Measurements from ENCODE around the gene EYA2.
"Not testable (repeated sequence)": the region's sequence is repeated elsewhere in the genome, so short reads cannot be mapped to it uniquely, and the experiment has no call there.

Gene EYA2

DNA sequence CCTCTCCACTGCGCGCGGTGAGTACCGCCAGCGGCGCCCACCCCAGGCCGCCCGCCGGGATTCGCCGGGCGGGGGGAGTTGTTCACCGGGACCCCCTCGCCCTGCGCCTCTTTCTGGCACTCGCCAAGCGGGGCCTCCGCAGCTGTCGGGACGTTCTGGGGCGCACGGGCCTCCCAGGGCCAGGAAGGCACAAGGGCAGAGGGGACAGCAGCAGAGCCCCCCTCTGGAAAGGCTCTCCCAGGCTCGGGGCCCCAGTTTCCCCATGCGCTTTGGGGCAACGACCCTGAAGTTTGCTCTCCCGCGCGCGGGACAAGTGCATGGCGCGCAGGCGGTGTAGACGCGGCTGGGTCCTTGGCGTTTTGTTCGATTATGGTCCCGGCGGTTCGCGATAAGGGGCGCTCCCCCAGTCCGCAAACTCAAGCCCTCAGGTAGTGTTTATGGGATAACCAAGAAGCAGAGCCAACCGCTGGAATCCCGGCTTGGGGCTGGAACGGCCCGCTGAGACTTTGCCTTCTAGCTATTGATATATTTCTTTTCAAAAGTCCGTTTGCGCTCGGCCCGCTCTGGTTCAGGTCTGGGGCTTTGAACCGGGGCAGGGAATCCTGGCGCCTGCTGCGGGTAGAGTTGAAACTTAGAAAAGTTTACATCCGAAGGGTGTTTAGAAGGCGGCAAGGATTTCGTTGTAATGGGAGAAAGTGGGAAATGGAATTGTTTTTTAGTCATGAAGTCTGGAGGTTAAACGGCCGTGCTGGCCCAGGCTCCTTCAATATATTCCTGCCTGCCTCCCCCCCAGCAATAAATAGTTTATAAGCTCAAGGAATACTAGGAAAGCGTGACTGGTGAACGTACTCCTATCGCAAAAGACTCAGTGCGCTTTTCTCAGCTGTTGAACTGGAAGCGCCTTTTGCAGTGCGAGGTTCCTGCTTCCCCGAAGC lies 595 bp downstream of the EYA2 start:
- DNase-seq (ENCODE audit: low spot score): peak; percentile 42
- FAIRE-seq: no peak

GRCh38 chr20:46895906-46896242 lies 1.2 kb downstream of the EYA2 start:
- no peak for FAIRE-seq

DNA sequence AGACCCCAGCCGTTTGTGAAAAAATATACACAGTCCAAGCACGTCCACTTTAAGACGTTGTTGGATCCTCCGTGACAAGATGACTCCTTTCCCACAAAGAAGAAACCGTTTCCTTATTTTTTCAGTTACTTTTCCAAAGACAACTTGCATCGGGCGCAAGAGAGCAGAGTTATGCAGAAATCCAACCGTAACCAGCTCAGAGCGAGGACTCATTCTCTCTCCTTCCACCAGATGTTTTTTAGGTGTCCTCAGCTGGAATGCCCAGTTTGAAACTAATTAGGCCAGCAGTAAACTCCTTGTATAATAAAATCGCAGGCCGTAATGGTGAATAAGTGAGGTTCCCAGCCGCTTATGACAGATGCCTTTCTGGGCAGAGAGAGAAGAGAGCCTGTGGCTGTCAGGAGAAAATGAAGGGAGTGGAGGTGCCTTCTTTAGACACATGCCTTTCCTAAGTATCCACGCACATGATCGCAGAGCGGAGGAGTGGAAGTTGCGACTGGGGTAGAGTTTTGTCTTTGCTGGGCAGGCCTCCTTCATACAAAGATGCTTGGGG lies 2.8 kb downstream of the EYA2 start:
- no peak for FAIRE-seq

More at GRCh38 chr20:46895906-46896242, 1.2 kb downstream of the EYA2 start:
- no peak for DNase-seq (ENCODE audit: low spot score)

DNA sequence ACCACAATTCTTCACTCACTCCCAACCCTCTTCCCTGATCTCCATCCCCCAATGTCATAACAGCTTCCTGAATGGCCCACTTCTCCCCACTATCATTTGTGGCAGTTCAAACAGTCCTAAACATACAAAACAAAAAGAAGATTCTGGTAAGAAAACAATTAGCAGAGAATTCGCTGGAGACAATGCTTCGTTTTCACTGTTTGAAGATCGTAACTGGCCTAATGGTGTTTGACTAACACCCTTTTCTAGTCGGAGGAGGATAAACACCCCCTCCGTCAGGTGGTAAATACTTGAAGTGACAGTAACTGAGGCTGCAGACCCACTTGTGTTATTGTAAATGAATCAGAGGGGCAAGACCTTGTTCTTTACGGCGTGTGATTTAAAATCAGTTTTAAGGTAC lies 3.8 kb downstream of the EYA2 start:
- FAIRE-seq: no peak
- DNase-seq (ENCODE audit: low spot score): no peak

More for the DNA sequence above, 2.8 kb downstream of the EYA2 start:
- no peak for DNase-seq (ENCODE audit: low spot score)

DNA sequence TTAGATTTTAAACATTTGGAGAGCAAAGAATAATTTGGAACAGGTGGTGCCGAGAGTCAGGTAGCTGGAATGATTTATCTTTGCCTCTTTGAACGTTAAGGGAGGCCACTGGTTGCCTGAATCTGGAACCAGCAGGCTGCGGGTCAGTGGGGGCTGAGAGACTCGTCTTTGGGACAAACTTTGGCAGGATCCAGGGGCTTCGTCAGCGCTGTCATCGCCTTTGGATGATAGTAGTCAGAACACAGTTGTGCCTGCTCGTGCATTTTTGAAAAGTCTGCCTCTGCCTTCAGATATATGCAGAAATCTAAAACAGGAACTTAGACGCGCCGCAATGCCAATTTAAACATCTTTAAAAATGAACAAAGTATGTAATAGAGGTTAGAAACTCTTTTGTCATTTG lies 5.0 kb downstream of the EYA2 start:
- no peak for DNase-seq (ENCODE audit: low spot score)
- FAIRE-seq: no peak

GRCh38 chr20:46900086-46900485 lies 5.4 kb downstream of the EYA2 start:
- FAIRE-seq (no peak), DNase-seq (ENCODE audit: low spot score) (no peak)

DNA sequence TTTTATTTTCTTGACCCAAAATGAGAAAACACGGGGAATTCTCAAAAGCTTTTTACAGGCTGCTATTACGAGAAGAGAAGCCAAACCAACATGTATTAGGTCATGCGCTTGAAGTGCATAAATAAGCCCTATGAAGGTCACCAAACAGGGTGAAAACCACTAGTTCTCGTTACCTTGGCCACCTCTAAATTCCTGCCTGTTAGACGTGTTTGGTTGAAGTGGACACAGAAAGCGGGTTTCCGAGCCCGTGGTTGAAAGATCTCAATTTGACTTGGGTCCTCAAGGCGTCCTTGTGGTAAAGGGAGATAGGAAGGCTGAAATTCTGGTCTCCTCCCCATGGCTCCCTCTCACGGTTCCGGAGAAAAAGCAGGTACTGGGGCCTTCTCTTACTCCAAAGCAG lies 6.2 kb downstream of the EYA2 start:
- DNase-seq (ENCODE audit: low spot score) (no peak), FAIRE-seq (no peak)

DNA sequence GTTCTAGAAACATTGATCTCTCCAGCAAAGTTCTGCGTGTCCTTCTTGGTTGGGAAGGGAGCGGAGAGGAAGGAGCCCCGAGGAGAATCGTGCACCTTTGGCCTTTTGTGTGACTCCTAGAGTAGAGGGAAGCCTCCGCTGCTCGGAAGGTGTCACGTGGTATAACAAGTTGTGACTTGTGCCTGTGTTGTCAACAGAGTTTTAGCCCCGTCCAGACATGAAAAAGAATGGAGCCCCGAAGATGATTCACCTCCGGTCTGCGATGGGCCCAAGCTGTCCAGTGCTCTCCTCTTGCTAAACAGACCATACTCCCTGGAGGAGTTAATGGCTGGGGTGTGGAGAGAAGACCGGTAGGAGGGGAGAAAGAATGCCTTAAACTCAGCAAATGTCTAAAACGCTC lies 7.0 kb downstream of the EYA2 start:
- FAIRE-seq (peak; percentile 97), DNase-seq (ENCODE audit: low spot score) (peak; percentile 67)

GRCh38 chr20:46903256-46903655 lies 8.6 kb downstream of the EYA2 start:
- FAIRE-seq (no peak), DNase-seq (ENCODE audit: low spot score) (no peak)

DNA sequence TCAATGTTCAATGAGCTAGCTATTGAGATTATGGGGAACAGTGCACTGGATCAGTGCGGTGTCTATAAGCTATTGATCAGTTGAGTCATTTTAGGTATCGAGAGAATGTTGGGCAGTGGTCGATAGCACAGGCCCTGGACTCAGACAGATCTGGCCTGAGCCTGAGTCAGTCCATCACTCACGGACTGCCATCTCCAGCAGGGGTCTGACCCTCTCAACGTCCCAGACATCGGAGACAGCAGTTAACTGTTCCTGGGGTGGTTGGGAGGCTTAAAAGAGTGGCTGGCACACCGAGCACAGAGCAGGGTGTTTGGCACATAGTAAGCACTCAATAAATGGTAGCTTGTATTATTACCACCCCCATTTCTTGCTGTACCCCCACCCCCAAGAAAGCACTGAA lies 9.3 kb downstream of the EYA2 start:
- FAIRE-seq (peak; percentile 23), DNase-seq (ENCODE audit: low spot score) (no peak)

DNA sequence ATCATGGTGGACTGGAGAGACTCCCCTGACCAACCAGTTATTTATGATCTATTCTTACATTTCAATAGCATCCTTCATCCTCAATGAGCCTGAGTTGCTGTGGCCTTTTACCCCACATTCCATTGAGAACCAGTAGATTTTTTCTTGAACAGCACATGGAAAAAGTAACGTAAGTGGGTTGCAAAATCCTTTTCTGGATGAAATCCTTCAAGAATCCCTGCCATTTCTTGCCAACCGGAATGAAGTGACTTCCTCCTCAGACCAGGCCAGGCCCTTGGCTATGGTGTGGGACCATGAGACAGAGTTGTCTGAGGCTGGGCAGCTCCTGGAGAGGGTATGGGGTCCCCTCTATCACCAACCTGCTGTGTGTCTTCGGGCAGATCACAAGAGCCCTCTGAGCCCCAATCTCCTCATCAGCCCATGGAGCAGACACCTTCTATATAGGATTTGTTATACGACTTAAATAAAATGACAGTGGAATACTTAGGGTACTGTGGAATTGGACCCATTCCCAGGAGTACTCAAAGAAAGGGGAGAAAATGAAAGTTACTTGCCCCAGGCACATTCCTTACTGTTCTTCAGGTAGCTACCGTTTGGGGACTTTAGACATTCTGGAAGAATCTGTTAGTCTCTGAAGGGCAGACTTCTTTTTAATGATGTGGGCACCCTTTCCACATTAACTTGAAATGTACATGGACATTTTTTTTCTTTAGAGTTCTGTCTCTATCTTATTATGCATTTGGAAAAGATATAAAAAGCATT lies 10.9 kb downstream of the EYA2 start:
- FAIRE-seq: no peak
- DNase-seq (ENCODE audit: low spot score): no peak

DNA sequence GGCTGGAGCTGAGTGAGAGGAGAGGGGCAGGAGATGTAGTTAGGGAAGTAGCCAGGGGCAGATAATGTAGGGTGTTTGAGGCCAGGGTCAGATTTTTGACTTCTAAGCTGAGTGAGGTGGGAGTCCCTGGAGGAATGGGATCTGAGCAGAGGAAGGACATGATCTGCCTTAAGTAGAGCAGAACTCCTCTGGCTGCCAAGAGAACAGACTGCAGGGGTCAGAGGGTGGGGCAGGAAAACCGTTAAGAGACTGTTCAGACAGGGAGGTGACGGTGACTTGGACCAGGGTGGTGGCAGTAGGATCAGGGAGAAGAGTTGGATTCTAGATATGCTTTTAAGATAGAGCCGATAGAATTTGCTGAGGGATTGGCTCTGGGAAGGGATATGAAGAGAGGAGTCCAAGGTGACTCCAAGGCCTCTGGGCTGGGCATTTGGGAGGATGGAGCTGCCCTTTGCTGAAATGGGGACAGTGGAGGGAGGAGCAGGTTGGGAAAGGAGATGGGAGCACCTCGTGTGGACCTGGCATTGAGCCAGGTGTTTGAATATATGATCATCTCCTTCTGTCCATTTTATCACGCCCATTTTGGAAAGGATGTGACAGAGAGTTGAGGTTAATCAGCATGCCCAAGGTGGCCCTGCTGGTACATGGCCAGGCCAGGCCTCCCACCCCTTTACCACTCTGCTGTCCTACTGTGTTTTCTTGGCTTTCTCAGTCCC lies 18.8 kb downstream of the EYA2 start:
- FAIRE-seq (peak; percentile 20), DNase-seq (ENCODE audit: low spot score) (no peak)

DNA sequence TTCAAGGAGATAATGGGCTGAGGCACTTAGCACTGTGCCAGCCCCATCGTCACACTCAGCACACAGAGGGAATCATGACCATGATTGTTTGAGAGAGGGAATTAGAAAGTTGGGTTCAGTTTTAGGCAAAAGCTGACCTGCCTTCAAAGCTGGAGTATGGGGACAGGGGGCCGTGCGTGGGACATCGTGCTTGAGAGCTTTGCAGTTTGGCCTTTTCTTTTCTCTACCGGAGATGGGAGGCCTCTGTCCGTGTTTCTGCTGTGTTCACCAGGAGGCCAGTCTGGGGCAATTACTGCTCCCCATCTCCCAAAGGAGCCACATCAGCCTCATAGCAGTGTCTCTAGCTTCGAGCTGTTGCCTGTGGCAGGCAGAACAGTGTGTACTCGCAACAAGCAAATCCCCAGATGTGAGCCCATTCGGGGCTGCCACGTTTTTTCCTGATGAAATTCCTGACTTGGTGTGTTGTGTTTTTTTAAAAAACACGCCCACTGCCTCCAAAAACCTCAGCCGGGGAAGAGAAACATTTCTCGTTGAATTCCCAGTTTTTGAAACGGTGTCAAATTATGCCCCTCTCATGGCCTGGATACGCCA lies 20.2 kb downstream of the EYA2 start:
- FAIRE-seq (no peak), DNase-seq (ENCODE audit: low spot score) (no peak)

DNA sequence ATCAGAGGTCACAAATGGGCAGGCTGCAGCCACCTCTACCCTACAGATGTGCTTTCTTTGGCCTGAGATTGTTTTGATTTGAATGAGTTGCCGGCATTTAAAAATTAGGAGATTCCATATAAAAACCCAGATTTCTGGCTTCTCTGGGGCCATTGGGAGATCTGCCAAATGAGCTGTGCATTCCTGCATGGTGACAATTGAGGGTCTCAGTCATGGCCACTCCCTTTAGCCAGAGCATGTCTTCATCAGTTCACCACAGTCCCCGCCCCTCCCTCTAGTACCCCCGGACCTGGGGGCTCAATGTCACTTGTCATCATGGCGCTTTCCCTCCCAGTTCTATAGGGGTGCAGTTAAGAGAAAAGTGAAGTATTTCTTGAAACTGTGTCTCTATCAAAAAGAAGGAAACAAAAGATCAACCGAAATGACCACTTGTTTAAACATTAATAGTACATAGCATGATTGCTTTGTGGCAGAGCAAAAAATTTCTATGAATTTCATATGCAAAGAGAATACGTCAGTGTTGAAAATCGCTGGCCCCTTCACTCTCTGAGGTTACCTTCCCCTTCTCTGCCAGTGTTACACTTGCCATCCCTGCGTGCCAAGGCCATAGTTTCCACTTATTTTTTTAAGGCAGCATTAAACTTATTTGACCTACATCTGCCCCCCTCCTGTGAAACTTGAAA lies 21.1 kb downstream of the EYA2 start:
- FAIRE-seq: no peak
- DNase-seq (ENCODE audit: low spot score): no peak

DNA sequence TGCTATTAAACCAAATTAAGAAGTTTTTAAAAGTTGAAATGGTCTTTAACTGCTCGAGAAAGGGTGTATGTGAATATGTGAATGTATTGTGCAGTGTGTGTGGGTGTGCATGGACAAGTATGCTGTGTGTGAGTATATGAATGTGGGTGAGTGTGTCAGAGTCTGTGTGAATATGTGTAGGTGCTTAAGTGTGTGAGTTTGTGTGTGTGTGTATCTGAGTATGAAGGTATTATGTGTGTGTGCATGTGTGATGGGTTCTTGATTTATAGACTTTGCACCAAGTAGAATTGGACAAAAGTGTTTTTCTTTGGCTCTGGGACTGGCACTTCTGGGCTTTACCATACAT lies 21.6 kb downstream of the EYA2 start:
- DNase-seq (ENCODE audit: low spot score) (no peak), FAIRE-seq (no peak)

GRCh38 chr20:46917155-46917554 lies 22.5 kb downstream of the EYA2 start:
- FAIRE-seq (no peak), DNase-seq (ENCODE audit: low spot score) (no peak)

- no peak for DNase-seq (ENCODE audit: low spot score)
- FAIRE-seq: no peak
These were observed 25.5 kb downstream of the EYA2 start for GRCh38 chr20:46920114-46920513.

DNA sequence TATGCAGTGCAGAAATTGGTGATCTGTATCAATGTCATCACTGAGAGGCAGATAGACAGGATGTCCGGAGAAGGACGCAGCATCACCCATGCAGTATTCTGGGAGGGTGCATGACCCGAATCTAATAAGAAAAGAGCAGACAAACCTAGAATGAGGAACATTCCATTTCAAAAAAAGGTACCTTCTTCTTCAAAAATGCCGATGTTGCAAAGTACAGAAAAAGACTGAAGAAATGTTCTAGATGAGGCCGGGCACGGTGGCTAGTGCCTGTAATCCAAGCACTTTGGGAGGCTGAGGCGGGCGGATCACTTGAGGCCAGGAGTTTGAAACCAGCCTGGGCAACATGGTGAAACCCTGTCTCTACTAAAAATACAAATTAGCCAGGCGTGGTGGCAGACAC lies 28.2 kb downstream of the EYA2 start:
- not testable (repeated sequence) for FAIRE-seq; DNase-seq (ENCODE audit: low spot score)

GRCh38 chr20:46923550-46923949 lies 28.9 kb downstream of the EYA2 start:
- DNase-seq (ENCODE audit: low spot score) (no peak), FAIRE-seq (no peak)

DNA sequence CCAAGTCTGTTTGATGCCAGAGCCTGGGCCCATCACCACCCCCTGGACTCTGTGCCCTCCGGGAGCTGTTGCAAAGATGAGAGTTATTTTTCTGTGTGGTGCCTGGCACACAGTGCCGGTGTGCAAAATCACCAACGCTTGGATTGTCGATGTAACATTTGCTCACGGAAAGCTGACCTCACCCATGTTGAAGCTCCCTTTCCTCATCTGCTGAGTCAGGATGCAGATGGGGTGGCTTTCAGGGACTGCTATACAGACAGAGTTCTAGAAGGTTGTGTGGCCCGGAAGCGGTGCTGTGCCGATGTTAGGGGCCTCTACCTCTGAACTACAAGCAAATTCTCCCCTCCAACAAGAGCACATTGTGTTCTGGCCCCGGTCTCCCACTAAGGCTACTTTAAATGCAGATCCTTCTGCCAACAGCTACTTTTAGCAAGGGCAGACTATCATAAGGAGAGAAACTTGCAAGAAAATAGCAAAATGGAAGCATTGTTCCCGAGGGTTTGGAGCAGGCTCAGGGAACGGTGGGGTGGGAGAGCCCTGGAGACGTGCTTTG lies 34.0 kb downstream of the EYA2 start:
- FAIRE-seq (peak; percentile 20), DNase-seq (ENCODE audit: low spot score) (no peak)

Measured in urothelium cell line (cell line).